Measurements from ENCODE around the gene MFAP4.

The MFAP4 gene

GRCh38 chr17:19335951-19336631 lies 50.9 kb downstream of the MFAP4 start:
- Mint-ChIP-seq H3K9me3 (ENCODE audit: low read depth) (no peaks in the 10 kb centered on the region), H3K27ac (no peak overlapping the region), H3K36me3 (peaks cover 2% of the 10 kb centered on the region), H3K27me3 (peaks cover 9% of the 10 kb centered on the region), H3K4me3 (no peak overlapping the region), H3K4me1 (ENCODE audit: low read depth) (no peaks in the 10 kb centered on the region)

DNA sequence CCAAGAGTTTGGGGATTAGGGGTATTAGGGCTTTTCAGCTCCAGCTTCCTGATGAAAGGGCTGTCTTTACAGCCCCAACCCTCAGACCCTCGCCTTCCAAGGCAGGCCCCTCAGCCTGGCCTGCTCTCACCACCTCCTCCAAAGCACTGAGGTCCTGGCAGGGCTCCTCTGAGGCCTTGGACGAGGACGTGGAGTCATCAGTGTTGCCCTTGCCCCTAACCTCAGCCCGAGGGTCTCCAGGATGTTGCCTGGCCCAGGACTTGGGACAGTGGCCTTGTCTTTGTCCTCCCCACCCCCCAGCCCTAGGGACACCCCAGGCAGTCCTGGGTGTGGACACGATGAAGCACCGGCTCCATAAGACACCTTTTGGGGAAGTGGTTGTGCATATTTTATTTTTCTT lies 52.7 kb downstream of the MFAP4 start:
- Mint-ChIP-seq H3K27ac (no peak overlapping the region), H3K4me3 (no peak overlapping the region), H3K27me3 (peaks cover 5% of the 10 kb centered on the region), H3K36me3 (peaks cover 2% of the 10 kb centered on the region), H3K9me3 (ENCODE audit: low read depth) (no peaks in the 10 kb centered on the region), H3K4me1 (ENCODE audit: low read depth) (no peaks in the 10 kb centered on the region)

DNA sequence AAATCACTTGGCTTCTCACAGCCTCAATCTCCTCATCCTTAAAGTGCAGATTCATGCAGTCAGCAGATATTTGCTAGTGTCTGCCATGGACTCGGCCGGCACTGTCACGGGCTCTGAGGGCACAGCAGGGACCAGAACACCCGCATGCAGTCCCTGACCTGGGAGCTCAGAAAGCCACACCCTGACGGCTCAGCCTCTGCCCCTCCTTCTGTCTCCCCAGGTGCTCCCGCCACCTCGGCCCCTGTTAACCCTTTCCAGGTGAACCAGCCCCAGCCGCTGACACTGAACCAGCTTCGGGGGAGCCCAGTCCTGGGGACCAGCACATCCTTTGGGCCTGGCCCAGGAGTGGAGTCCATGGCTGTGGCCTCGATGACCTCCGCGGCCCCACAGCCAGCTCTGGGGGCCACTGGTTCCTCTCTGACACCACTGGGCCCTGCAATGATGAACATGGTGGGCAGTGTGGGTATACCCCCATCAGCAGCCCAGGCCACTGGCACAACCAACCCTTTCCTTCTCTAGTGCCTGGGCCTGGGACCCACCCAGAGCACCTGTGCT lies 53.2 kb downstream of the MFAP4 start:
- Mint-ChIP-seq H3K27ac (no peak overlapping the region), H3K36me3 (peaks cover 2% of the 10 kb centered on the region), H3K4me3 (no peak overlapping the region), H3K27me3 (peaks cover 5% of the 10 kb centered on the region), H3K4me1 (ENCODE audit: low read depth) (no peaks in the 10 kb centered on the region), H3K9me3 (ENCODE audit: low read depth) (no peaks in the 10 kb centered on the region)
